ENCODE data around the gene PBOV1.

Gene PBOV1

DNA sequence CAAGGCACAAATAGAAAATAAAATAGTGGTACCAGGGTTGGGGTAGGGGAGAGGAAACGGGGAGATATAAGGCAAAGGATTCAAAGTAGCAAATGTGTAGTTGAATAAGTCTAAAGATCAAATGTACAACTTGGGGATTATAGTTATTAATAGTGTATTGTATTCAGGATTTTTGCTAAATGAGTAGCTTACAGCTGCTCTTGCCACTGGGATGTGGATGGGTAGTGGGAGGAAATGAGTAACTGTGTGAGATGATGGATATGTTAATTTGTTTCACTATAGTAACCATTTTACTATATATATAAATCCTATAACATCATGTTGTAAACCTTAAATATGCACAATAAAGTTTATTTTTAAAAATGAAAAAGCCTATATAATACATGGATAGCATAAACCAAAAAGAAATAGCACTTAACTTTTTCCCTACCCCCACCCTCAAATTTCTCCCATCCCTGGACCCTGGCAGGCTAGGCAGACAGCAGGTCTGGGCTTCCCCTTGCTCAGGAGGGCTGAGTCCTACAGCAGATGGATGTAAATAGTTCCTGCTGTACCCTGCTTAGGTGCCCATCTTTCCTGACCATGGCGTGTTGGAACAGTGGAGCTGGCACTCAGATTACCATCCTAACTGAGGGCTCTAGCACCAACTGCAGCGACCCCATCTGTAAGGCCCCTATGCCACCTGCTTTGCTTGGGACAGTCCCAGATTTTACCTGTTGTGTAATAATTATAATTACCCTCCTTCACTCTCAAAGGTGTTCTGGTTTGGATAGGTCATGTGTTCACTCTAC is 28.6 kb upstream of the PBOV1 start:
- TF ChIP-seq, protein P1, sequence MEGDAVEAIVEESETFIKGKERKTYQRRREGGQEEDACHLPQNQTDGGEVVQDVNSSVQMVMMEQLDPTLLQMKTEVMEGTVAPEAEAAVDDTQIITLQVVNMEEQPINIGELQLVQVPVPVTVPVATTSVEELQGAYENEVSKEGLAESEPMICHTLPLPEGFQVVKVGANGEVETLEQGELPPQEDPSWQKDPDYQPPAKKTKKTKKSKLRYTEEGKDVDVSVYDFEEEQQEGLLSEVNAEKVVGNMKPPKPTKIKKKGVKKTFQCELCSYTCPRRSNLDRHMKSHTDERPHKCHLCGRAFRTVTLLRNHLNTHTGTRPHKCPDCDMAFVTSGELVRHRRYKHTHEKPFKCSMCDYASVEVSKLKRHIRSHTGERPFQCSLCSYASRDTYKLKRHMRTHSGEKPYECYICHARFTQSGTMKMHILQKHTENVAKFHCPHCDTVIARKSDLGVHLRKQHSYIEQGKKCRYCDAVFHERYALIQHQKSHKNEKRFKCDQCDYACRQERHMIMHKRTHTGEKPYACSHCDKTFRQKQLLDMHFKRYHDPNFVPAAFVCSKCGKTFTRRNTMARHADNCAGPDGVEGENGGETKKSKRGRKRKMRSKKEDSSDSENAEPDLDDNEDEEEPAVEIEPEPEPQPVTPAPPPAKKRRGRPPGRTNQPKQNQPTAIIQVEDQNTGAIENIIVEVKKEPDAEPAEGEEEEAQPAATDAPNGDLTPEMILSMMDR (IDR thresholded peaks at IDR 0.05; ENCODE audit: low read depth, low read length): no peak
- no peak overlapping the region for H3K4me3 ChIP-seq (ENCODE audit: low read depth, low read length)

DNA sequence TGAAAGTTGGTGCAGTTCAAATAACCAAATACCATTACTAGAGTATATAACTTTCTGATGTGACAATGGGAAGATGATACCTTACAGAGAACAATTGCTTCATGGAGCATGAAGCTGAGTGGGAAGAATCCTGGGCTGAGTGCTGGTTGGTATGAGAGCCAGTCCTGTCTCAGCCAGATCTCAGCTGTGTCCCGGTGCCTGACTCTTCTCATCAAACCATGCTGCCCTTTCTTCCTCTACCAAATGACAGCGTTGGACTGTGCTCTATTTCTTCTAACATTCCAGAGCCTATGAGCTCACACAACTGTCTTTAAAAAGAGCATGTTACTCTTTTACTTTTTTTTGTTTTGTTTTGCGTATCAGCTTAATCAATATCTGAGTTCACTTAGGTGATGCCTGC is 27.5 kb upstream of the PBOV1 start:
- TF ChIP-seq, protein P1 (IDR thresholded peaks at IDR 0.05; ENCODE audit: low read depth, low read length): no peak
- H3K4me3 ChIP-seq (ENCODE audit: low read depth, low read length): no peak overlapping the region

DNA sequence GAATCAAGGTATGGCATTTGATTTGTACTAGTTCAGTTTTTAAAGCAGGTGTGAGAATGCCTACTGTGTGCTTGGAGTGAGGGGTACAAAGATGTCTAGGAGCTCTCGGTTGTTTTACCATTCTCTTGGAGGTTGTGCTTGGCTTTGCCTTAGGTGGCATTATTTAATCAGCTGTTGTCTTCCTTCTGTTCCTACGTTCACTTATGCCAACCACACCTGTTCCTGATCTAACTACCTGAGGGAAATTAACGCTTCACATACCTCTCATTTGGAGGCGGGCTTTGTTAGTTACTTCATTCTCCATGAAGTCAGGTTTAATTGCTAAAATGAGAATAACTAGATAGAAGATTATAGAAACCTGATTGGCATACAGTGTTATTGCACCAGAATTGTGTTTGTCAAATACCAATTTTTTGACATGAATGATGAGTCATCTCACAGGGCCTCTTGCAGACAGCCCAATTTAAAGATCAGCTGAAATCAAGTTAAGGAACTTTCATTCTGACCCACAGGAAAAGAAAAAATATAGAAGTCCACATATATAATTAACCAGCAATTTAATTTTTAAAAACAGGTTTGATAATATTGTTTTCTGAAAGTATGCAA is 24.8 kb upstream of the PBOV1 start:
- TF ChIP-seq, protein P1 (IDR thresholded peaks at IDR 0.05; ENCODE audit: low read depth, low read length): no peak
- no peak overlapping the region for H3K4me3 ChIP-seq (ENCODE audit: low read depth, low read length)

DNA sequence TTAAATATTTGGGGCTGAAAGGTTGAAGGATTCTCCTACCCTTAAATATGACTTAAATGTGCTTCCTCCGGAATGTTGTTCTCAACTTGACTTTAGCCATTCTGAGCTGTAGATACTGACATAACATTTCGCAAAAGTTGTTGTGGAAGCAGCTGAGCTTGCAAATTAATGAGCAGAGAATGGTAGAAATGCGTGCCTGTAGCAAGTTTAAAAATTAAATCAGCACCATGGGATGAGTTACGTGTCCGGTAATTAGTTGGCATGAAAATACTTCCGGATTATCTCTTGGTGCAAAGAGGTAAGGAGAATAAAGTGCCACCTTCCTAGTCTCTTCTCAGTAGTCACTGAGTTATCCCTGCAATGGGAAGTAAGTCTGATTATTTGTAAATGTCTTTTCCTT is 23.6 kb upstream of the PBOV1 start:
- TF ChIP-seq, protein P1 (IDR thresholded peaks at IDR 0.05; ENCODE audit: low read depth, low read length): no peak
- no peak overlapping the region for H3K4me3 ChIP-seq (ENCODE audit: low read depth, low read length)

DNA sequence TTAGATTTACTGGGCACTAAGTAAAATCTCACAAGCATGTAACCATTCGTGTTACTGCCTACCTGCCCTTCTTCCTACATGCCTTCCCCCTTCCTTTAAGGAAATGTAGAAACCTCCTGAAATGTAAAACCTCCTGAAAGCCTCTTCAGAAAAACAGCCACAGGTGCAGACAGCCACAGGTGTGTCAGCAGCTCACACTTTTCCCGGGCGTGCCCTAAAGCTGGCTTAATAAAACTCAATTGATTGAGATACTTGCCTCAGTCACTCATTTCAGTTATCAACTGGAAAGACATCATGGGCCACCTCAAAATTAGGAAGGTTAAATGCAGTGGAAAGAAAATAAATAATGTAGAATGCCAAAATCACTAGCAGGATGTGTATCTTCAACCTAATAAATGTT is 23.1 kb upstream of the PBOV1 start:
- H3K4me3 ChIP-seq (ENCODE audit: low read depth, low read length): no peak overlapping the region

DNA sequence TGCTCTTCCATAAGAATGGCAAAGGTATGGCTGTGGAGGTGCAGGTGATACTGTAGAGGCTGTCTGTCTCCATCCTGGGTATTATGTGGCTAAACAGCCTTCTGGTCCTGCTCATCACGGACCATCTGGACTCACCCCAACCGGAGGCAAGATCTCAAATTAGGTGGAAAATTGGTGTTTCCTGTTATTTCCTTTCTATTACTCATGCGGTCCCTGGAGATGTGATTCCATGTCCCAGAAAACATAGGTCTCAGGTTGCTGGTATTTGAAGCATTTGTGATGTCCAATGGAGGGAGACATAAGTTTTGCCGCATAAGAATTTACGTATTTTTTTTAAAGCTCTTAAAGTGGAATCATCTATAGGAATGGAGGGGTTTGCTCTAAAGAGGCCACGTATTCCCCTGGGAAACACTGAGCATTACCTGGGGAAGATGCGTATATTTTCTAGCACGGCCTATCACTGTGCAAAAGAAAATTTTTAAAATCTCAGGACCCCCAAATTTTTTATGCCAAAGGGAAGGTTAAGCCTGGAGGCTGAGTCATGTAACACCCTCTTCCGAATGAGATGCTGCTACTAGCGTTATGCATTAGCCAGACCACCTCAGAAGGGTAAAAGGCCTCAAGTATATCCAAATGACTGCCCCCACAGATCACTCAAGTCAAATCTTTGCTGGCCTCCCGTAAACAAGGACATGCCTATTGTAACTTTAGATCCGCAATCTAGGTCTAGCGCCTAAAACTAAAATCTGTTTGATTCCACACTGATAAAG is 22.4 kb upstream of the PBOV1 start:
- TF ChIP-seq, protein P1 (IDR thresholded peaks at IDR 0.05; ENCODE audit: low read depth, low read length): no peak
- no peak overlapping the region for H3K4me3 ChIP-seq (ENCODE audit: low read depth, low read length)

More for the DNA sequence above, 23.1 kb upstream of the PBOV1 start:
- TF ChIP-seq, protein P1 (IDR thresholded peaks at IDR 0.05; ENCODE audit: low read depth, low read length): no peak

DNA sequence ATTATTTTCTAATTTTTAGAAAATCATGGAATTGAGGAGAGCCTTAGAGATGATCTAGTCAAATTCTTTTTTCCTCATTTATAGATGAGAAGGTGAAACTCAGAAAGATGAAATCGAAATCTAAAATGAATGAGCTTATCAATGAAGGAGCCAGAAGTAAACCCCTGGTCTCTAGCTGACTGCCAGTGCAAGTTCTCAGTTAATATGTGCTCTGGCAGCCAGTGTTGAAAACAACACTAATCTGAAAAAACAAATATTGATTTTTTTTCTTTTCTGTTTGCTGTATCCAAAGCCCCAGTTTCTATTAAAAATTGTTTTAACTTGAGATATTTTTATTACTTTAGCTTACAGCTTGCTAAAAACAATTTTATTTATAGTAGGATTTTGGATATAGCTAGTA is 21.5 kb upstream of the PBOV1 start:
- no peak overlapping the region for H3K4me3 ChIP-seq (ENCODE audit: low read depth, low read length)
- TF ChIP-seq, protein P1 (IDR thresholded peaks at IDR 0.05; ENCODE audit: low read depth, low read length): no peak
